Breast epithelium (tissue), 4 donors: ENCODE data around the gene CCDC82. TPM values are rescaled to one million over a fixed set of nuclear protein-coding genes. Genes with fewer than 3 reads are reported as not detected.

ENCODE experiments used
- DNase-seq, 2 donors: peaks; one replicate each; pipeline ENCODE4 v3.0.0-alpha.2; 2019; ENCODE audit warnings: low spot score in 2 of 2
- H3K27ac ChIP-seq, 2 donors: fragments of 200-600 bp; sonication (generic) in 1 of 2; one replicate each; pipeline ENCODE4 v1.5.1; 2016 to 2019; ENCODE audit warnings: mild to moderate bottlenecking in 1 of 2
- H3K27me3 ChIP-seq, 2 donors: fragments of 200-600 bp; sonication (generic) in 1 of 2; one replicate each; pipeline versions ENCODE4 v1.5.1 to v1.6.0; 2017 to 2019; ENCODE audit warnings: control low read depth in 1 of 2, mild to moderate bottlenecking in 1 of 2
- H3K36me3 ChIP-seq: fragments of 200-600 bp; one replicate; pipeline ENCODE4 v1.5.1; 2019
- H3K4me1 ChIP-seq, 2 donors: fragments of 200-600 bp; sonication (generic); one replicate each; pipeline ENCODE4 v1.5.1; 2016 to 2019; ENCODE audit warnings: control low read depth in 1 of 2
- H3K4me3 ChIP-seq, 3 donors: fragments of 200-600 bp; sonication (generic); 1 replicate in 2 of 3; 2 replicates in 1 of 3; pipeline ENCODE4 v1.5.1; 2016 to 2019; ENCODE audit warnings: mild to moderate bottlenecking in 3 of 3, moderate library complexity in 2 of 3
- H3K9me3 ChIP-seq, 2 donors: fragments of 200-600 bp; sonication (generic) in 1 of 2; one replicate each; pipeline ENCODE4 v1.5.1; 2016 to 2019; ENCODE audit warnings: control low read depth in 1 of 2
- POLR2A ChIP-seq: fragments of 450-650 bp; IDR thresholded peaks from one replicate; pipeline ENCODE4 v1.6.1; 2016; ENCODE audit warnings: antibody characterized with exemption, mild to moderate bottlenecking, moderate library complexity
- POLR2AphosphoS5 ChIP-seq, 3 donors: sonication (generic); formaldehyde crosslinking; IDR thresholded peaks; one replicate each; pipeline ENCODE4 v1.6.1; 2017; ENCODE audit warnings: antibody characterized with exemption in 3 of 3
- intact Hi-C: fragments of 100-400 bp; cut with DNase I; formaldehyde crosslinking; loops from one replicate; pipeline ENCODE4 v1.15.1; 2023; ENCODE audit warnings: low total_unique reads
- total RNA-seq, 3 donors: library from RNA; depleted of rRNA; stranded (reverse); fragments of >200 nt; gene quantifications; one replicate each; pipeline ENCODE4 v1.1.0, GENCODE V29; 2016
- TF ChIP-seq, protein P1 (sequence below), 3 donors: fragments of 450-650 bp; IDR thresholded peaks; one replicate each; pipeline ENCODE4 v1.5.1; 2016 to 2017; ENCODE audit warnings: antibody characterized with exemption in 3 of 3, mild to moderate bottlenecking in 3 of 3, moderate library complexity in 3 of 3

The CCDC82 gene
- total RNA-seq, 3 donors from 2014 or later, result 27.2 to 30.7 (median 29.5) TPM

DNA sequence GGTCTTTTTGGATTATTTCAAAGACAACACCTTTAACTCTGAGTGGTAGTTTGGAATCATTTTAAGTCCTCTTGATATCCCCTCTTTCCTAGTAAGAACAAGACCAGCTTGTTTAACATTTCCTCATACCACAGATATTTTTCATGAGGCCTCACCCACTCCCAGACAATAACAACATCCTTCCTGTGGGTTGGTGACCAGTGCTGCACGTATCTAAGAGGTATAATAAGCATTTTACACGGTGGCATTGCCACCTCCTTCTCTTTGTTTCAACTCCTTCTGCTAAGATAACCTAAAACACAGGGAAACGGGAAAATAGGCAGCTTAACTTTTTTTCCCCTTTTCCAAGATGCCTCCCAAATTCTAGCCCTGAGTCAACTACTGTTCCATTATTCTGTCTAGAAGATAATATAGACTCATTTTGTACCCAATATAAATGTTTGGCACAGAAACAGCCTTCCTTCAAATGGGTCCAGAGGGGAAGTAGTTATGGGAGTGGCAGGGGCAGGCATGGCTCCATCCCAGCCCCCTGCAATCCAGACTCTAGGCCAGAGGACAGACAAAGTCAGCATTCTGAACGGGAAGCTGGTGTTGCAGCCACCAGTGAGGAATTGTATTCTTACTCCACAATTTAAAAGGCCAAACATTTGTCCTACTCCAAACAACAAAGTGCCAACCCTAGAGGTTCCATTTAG lies 75.2 kb downstream of the CCDC82 start:
- TF ChIP-seq POLR2AphosphoS5 (IDR thresholded peaks at IDR 0.05), result peak in 1 of 3 donors; percentile 21
- TF ChIP-seq POLR2A, result no peak
- TF ChIP-seq, protein P1, sequence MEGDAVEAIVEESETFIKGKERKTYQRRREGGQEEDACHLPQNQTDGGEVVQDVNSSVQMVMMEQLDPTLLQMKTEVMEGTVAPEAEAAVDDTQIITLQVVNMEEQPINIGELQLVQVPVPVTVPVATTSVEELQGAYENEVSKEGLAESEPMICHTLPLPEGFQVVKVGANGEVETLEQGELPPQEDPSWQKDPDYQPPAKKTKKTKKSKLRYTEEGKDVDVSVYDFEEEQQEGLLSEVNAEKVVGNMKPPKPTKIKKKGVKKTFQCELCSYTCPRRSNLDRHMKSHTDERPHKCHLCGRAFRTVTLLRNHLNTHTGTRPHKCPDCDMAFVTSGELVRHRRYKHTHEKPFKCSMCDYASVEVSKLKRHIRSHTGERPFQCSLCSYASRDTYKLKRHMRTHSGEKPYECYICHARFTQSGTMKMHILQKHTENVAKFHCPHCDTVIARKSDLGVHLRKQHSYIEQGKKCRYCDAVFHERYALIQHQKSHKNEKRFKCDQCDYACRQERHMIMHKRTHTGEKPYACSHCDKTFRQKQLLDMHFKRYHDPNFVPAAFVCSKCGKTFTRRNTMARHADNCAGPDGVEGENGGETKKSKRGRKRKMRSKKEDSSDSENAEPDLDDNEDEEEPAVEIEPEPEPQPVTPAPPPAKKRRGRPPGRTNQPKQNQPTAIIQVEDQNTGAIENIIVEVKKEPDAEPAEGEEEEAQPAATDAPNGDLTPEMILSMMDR (IDR thresholded peaks at IDR 0.05), result no peak
- peak in 1 of 2 donors; percentile 42 for DNase-seq
- Histone ChIP-seq H3K4me3 (peak overlapping the region in 1 of 3 donors; percentile 14), H3K4me1 (peaks cover 30 to 72% of the 10 kb centered on the region in 2 donors), H3K27me3 (no peaks in the 10 kb centered on the region), H3K36me3 (no peaks in the 10 kb centered on the region), H3K27ac (peak overlapping the region; percentile 89 to 92), H3K9me3 (no peaks in the 10 kb centered on the region)
- intact Hi-C loops, result no loop called here

- H3K36me3 ChIP-seq, result no peaks in the 10 kb centered on the region
- H3K27me3 ChIP-seq, result no peaks in the 10 kb centered on the region
- peaks cover 30 to 62% of the 10 kb centered on the region in 2 donors for H3K4me1 ChIP-seq
- intact Hi-C loops, result no loop called here
- no peak for DNase-seq
- H3K4me3 ChIP-seq, result no peak overlapping the region
- peak overlapping the region; percentile 89 to 92 for H3K27ac ChIP-seq
- TF ChIP-seq POLR2AphosphoS5 (IDR thresholded peaks at IDR 0.05), result no peak
- TF ChIP-seq, protein P1 (IDR thresholded peaks at IDR 0.05), result no peak
- no peak for TF ChIP-seq POLR2A
- no peaks in the 10 kb centered on the region for H3K9me3 ChIP-seq
Measured at GRCh38 chr11:96313163-96313562, 76.5 kb downstream of the CCDC82 start.

DNA sequence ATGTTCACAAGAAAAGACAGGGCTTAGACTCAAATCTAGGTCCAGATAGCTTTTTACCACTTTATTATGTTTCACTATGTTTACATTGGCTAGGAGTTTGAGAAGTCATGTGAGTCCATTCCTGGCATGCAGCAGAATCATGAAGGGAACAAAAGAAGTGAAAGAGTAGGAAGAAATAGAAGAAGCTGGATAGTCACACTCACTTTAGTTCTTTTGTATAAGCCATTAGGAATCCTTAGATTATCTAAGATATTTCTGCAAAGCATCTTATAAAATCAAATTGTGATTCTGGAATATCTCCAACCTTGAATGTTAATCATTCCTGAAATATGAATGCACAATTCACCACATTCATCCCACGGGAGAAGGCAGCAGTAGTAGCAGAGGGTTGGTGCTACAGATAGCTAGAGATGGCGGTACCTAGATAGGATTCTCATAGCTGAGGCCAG lies 78.6 kb downstream of the CCDC82 start:
- peaks cover 23 to 47% of the 10 kb centered on the region in 2 donors for H3K4me1 ChIP-seq
- DNase-seq, result no peak
- no peak overlapping the region for H3K4me3 ChIP-seq
- H3K36me3 ChIP-seq, result no peaks in the 10 kb centered on the region
- intact Hi-C loops, result no loop called here
- peak overlapping the region; percentile 76 to 92 for H3K27ac ChIP-seq
- H3K27me3 ChIP-seq, result no peaks in the 10 kb centered on the region
- no peaks in the 10 kb centered on the region for H3K9me3 ChIP-seq
- no peak for TF ChIP-seq POLR2A
- TF ChIP-seq POLR2AphosphoS5 (IDR thresholded peaks at IDR 0.05), result no peak
- TF ChIP-seq, protein P1 (IDR thresholded peaks at IDR 0.05), result no peak

DNA sequence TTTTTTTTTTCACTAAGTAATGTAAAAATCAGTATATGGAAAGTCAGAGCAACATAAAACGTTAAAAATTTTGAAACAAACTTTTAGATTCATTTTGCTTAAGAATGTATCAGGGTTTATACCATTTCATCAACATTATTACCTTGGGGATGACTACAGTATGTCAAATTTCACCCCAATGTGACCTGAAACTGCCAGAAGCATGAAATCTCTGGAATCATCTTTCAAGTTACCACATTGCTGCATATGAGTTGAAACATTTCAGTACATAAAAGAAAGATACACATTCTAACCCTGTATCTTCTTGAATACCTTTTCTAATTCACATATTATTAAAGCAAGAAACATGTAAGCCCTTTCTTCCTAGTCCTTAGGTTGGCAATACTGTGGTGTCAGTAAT lies 79.5 kb downstream of the CCDC82 start:
- Histone ChIP-seq H3K4me3 (no peak overlapping the region), H3K4me1 (peaks cover 17 to 39% of the 10 kb centered on the region in 2 donors), H3K27ac (peak overlapping the region; percentile 76 to 92), H3K36me3 (no peaks in the 10 kb centered on the region), H3K27me3 (no peaks in the 10 kb centered on the region), H3K9me3 (no peaks in the 10 kb centered on the region)
- intact Hi-C loops, result no loop called here
- DNase-seq, result no peak
- TF ChIP-seq, protein P1 (IDR thresholded peaks at IDR 0.05), result no peak
- TF ChIP-seq POLR2AphosphoS5 (IDR thresholded peaks at IDR 0.05) (no peak), POLR2A (no peak)

- Histone ChIP-seq H3K36me3 (no peaks in the 10 kb centered on the region), H3K4me3 (no peak overlapping the region), H3K9me3 (no peaks in the 10 kb centered on the region), H3K27me3 (no peaks in the 10 kb centered on the region), H3K4me1 (peaks cover 13 to 33% of the 10 kb centered on the region in 2 donors), H3K27ac (peak overlapping the region; percentile 72 to 86)
- DNase-seq, result no peak
- intact Hi-C loops, result no loop called here
- TF ChIP-seq POLR2A (no peak), POLR2AphosphoS5 (IDR thresholded peaks at IDR 0.05) (no peak)
- TF ChIP-seq, protein P1 (IDR thresholded peaks at IDR 0.05), result no peak
Measured at GRCh38 chr11:96309643-96310017, 80.1 kb downstream of the CCDC82 start.
